GM12891 (cell line): ENCODE measurements around the gene STAC2.

Experiments
- POLR2A ChIP-seq: IDR thresholded peaks from 2 replicates; pipeline ENCODE4 v1.6.1; 2011; ENCODE audit warnings: low read depth, low read length, control low read depth
- POLR2AphosphoS5 ChIP-seq: IDR thresholded peaks from 2 replicates; pipeline ENCODE4 v1.6.1; 2011; ENCODE audit warnings: low read depth, low read length, control low read depth
- POU2F2 ChIP-seq: IDR thresholded peaks from 2 replicates; pipeline ENCODE4 v1.6.1; 2011; ENCODE audit warnings: low read depth, mild to moderate bottlenecking, control low read depth, low read length, moderate library complexity
- TAF1 ChIP-seq: IDR thresholded peaks from 2 replicates; pipeline ENCODE4 v1.6.1; 2011; ENCODE audit warnings: low read depth, low read length, control low read depth

DNA sequence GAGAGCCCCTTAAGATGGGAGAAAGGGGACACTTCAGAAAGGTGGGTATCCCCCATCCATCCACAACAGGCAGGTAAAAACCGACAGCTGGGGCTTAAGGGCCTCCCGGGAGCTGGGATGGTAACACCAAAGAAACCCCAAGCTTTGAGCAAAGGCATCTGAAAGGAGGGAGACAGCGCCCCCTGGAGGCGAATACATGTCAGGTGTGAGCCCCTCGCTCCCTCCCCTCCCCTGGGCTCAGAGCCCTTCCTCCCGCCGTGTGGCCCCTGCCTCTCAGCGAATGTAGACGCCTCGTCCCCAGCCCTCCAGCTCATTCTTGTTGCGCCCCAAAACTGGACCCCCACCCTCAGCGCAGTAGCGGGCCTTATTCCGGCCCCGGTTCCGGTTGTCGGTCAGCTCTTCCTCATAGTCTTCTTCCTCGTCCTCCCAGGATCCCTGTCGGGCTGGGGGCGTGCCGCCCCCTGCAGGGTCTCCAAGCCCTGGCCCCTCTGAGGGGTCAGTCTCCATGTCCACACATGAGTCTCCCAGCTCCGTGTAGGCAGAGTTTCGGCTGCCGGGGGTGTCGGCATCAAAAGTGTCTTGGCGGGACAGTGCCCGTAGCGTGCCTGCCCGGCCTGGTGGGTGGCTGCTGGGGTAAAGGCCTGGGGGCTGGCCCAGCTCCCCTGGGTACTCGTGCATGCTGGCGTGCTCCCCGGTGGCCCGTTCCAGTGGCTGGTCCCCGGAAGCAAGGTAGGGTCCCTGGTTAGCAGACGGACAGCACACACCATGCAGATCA is 50.6 kb downstream of the STAC2 start:
- TF ChIP-seq POLR2AphosphoS5, result no peak
- TF ChIP-seq POLR2A, result no peak
- no peak for TF ChIP-seq POU2F2
- no peak for TF ChIP-seq TAF1
